ENCODE results near the gene PRIM2. TPM values are rescaled to one million over a fixed set of nuclear protein-coding genes. Genes with fewer than 3 reads are reported as not detected.
"Not testable (repeated sequence)": the region's sequence is repeated elsewhere in the genome, so short reads cannot be mapped to it uniquely, and the experiment has no call there.

Gene PRIM2
- total and polyA plus RNA-seq, 2 experiments from 2014 or later = 45.5 to 75.2 TPM

DNA sequence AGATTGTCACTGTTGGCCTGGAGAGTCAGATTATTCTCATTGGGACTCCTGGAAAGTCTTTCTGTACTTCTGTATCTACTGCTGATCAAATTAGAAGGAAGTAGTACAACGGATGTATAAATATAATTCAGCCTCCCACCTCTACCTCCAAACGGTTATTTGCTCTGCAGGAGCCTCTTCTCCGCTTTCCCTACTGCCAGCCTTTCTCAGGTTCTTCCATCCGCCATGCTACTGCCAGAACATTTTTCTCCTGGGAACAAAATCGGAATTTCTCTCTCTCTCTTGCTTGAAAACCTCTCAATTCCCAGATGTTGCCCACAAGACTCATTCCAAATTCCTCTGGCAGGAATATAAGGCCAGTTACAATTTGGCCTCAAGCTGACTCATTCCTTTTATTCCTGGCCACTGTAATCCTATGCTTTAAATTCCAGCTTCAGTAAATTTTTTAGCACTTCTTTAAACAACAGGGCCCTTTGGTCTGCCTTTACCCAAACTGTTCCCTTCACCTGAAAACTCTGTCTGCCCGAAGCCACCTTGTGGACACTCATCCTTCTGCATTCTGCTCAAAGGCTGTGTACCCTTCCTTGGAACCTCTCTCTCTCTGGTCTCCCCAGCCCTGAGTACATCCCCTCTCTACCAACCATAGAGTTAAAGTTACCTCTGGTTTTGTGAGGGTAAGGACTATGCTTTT is 354.7 kb downstream of the PRIM2 start:
- DNase-seq (ENCODE audit: low spot score) (peak; percentile 72), ATAC-seq (peak; percentile 93)
- H4K20me1 ChIP-seq (replicated peaks; ENCODE audit: insufficient read depth); H3K4me3 ChIP-seq; H3K27me3 ChIP-seq (ENCODE audit: insufficient read depth); H3K27me3 Mint-ChIP-seq (ENCODE audit: insufficient read depth, low read depth, poor library complexity); H3K79me2 ChIP-seq (replicated peaks; ENCODE audit: insufficient read depth); H2AFZ ChIP-seq; H3K9me2 ChIP-seq (ENCODE audit: insufficient read depth); H3K36me3 ChIP-seq (ENCODE audit: insufficient read depth); H3F3A ChIP-seq (replicated peaks; ENCODE audit: low read depth); H3K4me3 Mint-ChIP-seq; H3K36me3 Mint-ChIP-seq (ENCODE audit: low read depth): not testable (repeated sequence)
- TF ChIP-seq ZNF331 (CRISPR knock-in tag; IDR thresholded peaks at IDR 0.05; ENCODE audit: low read depth) = peak; percentile 58
- TF ChIP-seq, protein P1, sequence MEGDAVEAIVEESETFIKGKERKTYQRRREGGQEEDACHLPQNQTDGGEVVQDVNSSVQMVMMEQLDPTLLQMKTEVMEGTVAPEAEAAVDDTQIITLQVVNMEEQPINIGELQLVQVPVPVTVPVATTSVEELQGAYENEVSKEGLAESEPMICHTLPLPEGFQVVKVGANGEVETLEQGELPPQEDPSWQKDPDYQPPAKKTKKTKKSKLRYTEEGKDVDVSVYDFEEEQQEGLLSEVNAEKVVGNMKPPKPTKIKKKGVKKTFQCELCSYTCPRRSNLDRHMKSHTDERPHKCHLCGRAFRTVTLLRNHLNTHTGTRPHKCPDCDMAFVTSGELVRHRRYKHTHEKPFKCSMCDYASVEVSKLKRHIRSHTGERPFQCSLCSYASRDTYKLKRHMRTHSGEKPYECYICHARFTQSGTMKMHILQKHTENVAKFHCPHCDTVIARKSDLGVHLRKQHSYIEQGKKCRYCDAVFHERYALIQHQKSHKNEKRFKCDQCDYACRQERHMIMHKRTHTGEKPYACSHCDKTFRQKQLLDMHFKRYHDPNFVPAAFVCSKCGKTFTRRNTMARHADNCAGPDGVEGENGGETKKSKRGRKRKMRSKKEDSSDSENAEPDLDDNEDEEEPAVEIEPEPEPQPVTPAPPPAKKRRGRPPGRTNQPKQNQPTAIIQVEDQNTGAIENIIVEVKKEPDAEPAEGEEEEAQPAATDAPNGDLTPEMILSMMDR (conservative IDR thresholded peaks at IDR 0.05; ENCODE audit: low read depth in 2 of 2) = peak; percentile 64 to 69
- H3K4me1 ChIP-seq (ENCODE audit: insufficient read depth) = peaks cover 21% of the 10 kb centered on the region
- H3K27ac ChIP-seq (ENCODE audit: low read depth) = peak overlapping the region; percentile 60; the same call in 1 of the 2 replicates
- peak overlapping the region; percentile 9; the same call in 1 of the 2 replicates for H3K4me2 ChIP-seq
- Mint-ChIP-seq H3K9me3 (peaks cover 15% of the 10 kb centered on the region), H3K27ac (peak overlapping the region; percentile 28; the same call in 1 of the 2 replicates), H3K4me1 (peaks cover 31% of the 10 kb centered on the region)

DNA sequence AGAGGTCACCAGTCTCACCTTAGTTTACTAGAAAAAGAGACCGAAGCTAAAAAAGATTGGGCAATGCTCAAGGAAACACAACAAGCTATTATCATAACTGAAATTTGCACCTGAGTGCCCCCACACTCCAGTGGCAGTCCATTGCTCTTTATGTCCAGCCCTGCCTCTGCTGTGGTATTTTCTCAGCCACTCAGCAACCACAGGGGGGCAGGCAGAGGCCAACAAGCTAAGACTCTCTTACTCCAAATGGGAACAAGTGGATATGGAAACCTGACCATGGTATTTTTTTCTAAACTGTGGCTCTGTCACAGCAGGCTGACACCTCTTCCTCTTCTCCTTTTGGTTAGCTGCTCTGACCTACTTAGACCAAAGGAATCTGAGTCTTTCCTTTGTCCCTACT is 355.9 kb downstream of the PRIM2 start:
- not testable (repeated sequence) for H4K20me1 ChIP-seq (replicated peaks; ENCODE audit: insufficient read depth); H3K4me3 Mint-ChIP-seq; H3K4me3 ChIP-seq; H3K36me3 ChIP-seq (ENCODE audit: insufficient read depth); H3K36me3 Mint-ChIP-seq (ENCODE audit: low read depth); H3F3A ChIP-seq (replicated peaks; ENCODE audit: low read depth); H3K9me2 ChIP-seq (ENCODE audit: insufficient read depth); H3K27me3 Mint-ChIP-seq (ENCODE audit: insufficient read depth, low read depth, poor library complexity); H2AFZ ChIP-seq; H3K27me3 ChIP-seq (ENCODE audit: insufficient read depth); H3K27ac Mint-ChIP-seq; H3K4me2 ChIP-seq; H3K27ac ChIP-seq (ENCODE audit: low read depth); H3K79me2 ChIP-seq (replicated peaks; ENCODE audit: insufficient read depth)
- peaks cover 21% of the 10 kb centered on the region for H3K4me1 ChIP-seq (ENCODE audit: insufficient read depth)
- ATAC-seq = peak; percentile 78
- TF ChIP-seq, protein P1 (conservative IDR thresholded peaks at IDR 0.05; ENCODE audit: low read depth in 2 of 2) = peak in 1 of 2 experiments; percentile 74; a peak in 3 of 4 replicates
- peaks cover 27% of the 10 kb centered on the region for H3K4me1 Mint-ChIP-seq
- peak; percentile 54 for DNase-seq (ENCODE audit: low spot score)
- H3K9me3 Mint-ChIP-seq = peaks cover 17% of the 10 kb centered on the region

DNA sequence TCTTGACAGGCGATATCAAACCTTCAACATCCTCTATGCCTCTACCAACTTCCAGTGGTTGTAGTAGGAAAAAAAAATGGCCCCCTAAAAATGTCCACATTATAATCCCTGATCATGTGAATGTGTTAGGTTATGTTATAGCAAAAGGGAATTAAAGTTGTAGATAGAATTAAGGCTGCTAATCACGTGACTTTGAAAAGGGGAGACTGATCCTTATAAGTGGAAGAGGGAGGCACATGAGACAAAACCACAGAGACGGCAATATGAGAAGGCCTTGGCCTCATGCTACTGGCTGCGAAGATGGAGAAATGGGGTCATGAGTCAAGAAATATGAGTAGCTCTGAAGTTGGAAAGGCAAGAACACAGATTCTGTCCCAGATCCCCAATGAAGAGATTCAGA is 358.0 kb downstream of the PRIM2 start:
- H3K9me2 ChIP-seq (ENCODE audit: insufficient read depth); H2AFZ ChIP-seq; H3K27me3 Mint-ChIP-seq (ENCODE audit: insufficient read depth, low read depth, poor library complexity); DNase-seq (ENCODE audit: low spot score); H3K79me2 ChIP-seq (replicated peaks; ENCODE audit: insufficient read depth); H3K27ac Mint-ChIP-seq; ATAC-seq; H3K4me3 Mint-ChIP-seq; H3K27me3 ChIP-seq (ENCODE audit: insufficient read depth); H3K4me3 ChIP-seq; H3K36me3 ChIP-seq (ENCODE audit: insufficient read depth); H4K20me1 ChIP-seq (replicated peaks; ENCODE audit: insufficient read depth); H3F3A ChIP-seq (replicated peaks; ENCODE audit: low read depth); H3K27ac ChIP-seq (ENCODE audit: low read depth); H3K4me2 ChIP-seq; H3K36me3 Mint-ChIP-seq (ENCODE audit: low read depth): not testable (repeated sequence)
- peaks cover 20% of the 10 kb centered on the region for H3K9me3 Mint-ChIP-seq
- H3K4me1 ChIP-seq (ENCODE audit: insufficient read depth) = peaks cover 18% of the 10 kb centered on the region
- peaks cover 22% of the 10 kb centered on the region for H3K4me1 Mint-ChIP-seq

DNA sequence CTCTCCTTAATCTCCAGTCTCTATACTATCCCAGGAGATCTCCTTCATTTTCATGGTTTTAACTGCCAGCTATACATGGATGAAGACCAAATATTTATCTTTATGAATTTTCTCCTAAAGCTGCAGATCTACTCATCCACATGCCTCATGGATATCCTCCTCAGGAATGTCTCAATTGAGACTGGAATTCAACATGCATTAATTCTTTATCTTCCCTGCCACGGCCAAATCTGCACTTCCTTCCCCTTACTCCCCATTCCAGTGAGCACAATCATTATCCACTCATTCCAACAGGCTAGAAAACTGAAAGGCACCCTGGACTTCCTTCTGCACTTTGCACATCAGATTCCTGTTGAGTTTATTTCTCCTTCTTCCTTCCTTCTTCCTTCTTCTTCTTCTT is 379.0 kb downstream of the PRIM2 start:
- DNase-seq (ENCODE audit: low spot score); H2AFZ ChIP-seq; H3K79me2 ChIP-seq (replicated peaks; ENCODE audit: insufficient read depth); H3K27me3 Mint-ChIP-seq (ENCODE audit: insufficient read depth, low read depth, poor library complexity); H3K4me1 Mint-ChIP-seq; H3K36me3 Mint-ChIP-seq (ENCODE audit: low read depth); H3K4me1 ChIP-seq (ENCODE audit: insufficient read depth); H3K36me3 ChIP-seq (ENCODE audit: insufficient read depth); H3K4me2 ChIP-seq; H3K27ac Mint-ChIP-seq; H3K4me3 ChIP-seq; H3K4me3 Mint-ChIP-seq; ATAC-seq; H3K9me2 ChIP-seq (ENCODE audit: insufficient read depth); H4K20me1 ChIP-seq (replicated peaks; ENCODE audit: insufficient read depth); H3F3A ChIP-seq (replicated peaks; ENCODE audit: low read depth); H3K27ac ChIP-seq (ENCODE audit: low read depth); H3K27me3 ChIP-seq (ENCODE audit: insufficient read depth): not testable (repeated sequence)
- H3K9me3 Mint-ChIP-seq = peaks cover 19% of the 10 kb centered on the region

All from GM23338 (cell line).